Measurements from ENCODE around the gene DDX4.

GRCh38 chr5:55724281-55724680, 13.6 kb upstream of the DDX4 start:
- TF ChIP-seq CTCF (IDR thresholded peaks at IDR 0.05) (no peak), EP300 (IDR thresholded peaks at IDR 0.05) (no peak), POLR2A (IDR thresholded peaks at IDR 0.05) (no peak)

Measured in upper lobe of left lung (tissue), 4 donors.